Limb (tissue), 2 donors: ENCODE measurements around the gene HMX2.

Experiments used
- DNase-seq, 2 donors: peaks; one replicate each; pipeline ENCODE4 v3.0.0-alpha.2; 2016; ENCODE audit errors: extremely low spot score in 2 of 2

Gene HMX2, protein sequence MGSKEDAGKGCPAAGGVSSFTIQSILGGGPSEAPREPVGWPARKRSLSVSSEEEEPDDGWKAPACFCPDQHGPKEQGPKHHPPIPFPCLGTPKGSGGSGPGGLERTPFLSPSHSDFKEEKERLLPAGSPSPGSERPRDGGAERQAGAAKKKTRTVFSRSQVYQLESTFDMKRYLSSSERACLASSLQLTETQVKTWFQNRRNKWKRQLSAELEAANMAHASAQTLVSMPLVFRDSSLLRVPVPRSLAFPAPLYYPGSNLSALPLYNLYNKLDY

DNA sequence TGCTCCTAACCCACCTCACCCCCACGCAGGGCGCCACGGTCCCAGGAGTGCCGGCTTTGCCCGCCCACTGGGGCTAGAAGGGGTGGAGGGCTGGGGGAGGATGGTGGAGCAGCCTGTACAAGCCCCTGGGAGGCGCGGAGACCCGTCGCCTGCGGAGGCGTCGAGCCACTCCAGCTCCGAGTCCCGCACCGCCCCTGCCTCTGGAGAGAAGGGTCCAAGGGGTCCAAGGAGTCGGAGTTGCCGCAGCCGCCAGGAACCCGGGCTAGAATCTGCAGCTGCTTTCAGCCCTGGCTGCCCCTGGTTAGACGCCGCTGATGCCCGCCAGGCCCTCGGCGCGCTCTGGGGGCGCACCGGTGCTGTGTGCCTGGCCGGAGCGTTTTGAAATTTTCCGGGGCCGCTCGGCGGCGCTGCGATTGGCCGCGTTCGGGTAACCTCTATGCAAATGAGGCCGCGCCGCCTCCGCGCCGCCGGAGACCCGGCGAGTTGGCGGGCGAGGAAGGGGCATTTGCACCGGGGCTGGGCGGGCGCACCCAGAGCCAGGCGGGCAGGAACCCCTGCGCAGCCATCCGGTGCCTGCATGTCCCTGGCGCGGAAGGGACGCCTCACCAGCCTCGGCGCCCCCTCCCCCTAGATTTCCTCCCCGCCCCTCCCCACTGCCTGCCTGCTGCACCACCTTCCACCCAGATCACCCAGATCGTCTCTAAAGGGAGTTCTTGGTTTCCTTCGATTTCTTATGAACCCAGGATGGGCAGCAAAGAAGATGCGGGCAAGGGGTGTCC lies at the start of gene HMX2:
Gene HMX2, plus strand, starts transcription at position 502 of the 779 bp plus-strand sequence. Its CDS starts 243 bp downstream, at position 745.
- peak in 1 of 2 donors; percentile 28 for DNase-seq

DNA sequence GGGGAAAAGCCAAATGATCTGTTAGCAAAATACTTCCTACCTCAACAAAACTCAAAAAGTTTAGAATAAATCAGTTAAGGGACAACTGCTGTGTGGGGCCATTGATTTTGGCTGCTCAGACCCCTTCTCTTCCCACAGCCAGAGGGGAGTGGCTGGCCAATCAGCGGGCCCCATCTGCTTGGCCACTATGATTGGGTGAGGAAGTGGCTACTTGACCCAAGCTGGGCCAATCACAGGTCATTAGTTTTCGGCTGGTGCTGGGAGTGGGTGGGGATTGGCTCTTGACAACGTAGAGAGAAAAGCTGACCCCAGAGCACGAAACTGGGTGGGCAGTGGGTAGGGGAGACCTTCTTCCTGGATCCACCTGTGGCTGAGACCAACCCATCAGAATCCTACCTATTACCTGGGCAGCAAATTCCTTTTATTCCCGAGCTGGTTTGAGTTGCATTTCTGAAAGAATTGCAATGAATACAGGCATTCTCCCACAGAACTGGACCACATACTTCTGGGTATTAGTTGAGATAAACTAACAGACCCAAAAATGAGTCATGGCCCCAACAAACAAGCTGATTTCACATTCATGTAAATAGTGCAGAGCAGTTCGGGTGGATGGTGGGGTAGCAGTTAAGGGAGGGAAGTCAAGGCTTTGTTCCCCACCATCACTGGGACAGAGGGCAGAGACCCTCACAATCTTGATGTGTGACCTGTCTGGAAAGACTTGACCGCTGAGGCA lies 47.7 kb upstream of the HMX2 start:
- DNase-seq = no peak

DNA sequence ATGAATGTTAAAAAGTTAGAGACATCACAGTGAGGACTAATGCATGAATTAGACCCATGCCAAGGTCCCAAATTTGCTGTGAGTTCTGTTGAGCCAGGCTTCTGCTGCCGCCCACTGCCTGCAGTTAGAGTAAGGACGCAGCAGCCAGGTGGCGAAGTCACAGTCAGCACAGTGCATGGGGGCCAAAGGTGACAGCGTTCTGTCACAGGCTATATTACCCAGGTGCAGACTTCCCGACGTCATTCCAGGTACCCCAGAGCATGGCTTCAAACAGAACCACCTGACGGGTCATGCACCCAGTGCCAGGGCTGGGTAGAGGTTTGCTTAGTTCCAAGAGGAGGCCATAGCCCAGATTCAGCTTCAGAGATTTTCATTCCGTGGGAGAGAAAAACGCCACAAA lies 46.1 kb upstream of the HMX2 start:
- DNase-seq = no peak

DNA sequence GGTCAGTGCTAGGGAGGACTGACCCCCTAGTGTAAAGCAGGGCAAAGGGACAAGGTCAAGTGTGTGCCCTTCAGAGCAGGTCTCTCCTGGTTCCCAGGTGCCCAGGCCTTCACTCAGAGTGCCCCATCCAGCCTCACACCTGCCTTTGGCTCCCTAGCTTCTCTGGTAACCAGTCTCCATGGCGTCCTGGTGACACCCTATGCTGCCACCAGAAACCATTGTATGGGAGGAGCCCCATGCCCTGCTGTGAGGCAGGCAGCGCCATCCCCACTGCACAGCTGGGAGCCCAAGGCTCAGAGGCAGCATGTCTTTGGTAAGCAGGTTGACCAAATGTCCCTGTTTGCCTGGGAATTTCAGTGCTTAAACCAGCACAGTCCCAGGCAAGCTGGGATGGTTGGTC lies 45.3 kb upstream of the HMX2 start:
- DNase-seq = no peak

DNA sequence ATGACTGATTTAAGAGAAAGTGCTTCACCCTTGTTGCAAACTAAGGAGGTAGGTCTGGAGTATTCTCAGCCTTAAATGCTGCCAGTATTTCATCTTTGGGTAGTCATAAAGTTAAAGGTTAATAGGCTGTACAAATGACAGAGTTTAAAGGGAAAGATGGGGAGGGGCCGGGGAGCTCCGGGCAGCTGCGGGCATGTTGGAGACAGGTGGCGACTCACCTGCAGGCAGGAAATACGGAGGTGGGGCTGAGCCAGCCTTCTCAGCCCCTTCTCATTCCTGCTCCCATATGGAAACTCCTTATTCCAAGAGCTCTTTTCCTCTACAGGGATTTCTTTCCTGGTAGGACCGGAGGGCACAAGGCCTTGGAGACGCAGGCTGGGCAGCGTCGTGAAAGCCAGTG lies 44.0 kb upstream of the HMX2 start:
- DNase-seq = no peak

DNA sequence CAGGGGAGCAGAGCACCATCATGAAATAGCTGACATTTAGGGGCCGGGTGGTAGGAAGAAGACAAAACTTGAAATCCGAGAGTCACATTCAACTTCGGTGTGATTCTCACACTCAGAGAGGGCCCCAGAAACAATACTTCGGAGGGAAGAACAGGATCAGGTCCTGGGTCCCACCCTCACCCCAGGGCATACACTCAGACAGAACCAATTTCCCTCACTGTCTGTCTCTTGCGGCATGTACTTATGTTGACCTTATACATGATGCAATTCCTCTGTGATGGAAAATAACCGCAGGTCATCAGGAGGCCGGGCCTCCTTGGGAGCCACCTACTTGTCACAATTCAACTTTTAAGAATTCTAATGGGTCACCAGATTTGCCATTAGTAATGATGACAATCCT lies 38.5 kb upstream of the HMX2 start:
- no peak for DNase-seq

DNA sequence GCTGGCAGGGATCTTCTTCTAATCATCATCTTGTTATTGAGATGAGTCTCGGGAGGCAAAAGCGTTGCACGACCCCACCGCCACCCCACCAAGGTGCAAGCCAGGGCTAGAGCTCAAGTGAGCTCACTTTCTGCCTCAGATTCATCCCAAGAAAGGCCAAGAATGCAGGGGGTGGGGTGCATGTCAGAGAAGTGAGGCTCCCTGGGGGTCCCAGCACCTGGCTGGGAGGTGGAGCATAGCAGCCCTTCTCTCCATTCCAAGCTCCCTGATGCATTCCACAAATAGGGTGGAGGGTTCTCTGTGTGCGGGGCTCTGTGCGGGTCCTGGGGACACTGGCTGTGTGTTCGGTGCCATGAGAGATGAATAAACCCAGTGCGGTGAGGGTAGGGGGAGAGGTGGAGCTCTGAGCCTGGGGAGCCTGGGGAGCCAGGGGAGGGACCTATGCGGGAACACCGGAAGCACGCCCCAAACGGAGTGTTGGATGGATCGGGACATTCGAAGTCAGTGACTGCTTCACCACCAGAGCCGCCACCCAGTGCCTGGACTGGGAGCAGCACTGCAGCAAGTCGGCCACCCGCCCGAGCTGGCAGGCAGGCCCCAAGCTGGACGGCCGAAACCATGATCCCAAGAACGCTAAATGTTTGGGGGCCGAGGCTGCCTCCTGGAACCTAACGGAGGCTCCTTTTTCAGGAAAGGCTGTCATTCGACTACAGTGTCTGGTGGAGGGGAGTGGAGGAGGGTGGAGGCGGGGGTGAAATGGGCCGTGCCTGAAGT lies 30.1 kb upstream of the HMX2 start:
- DNase-seq = peak in 1 of 2 donors; percentile 38

DNA sequence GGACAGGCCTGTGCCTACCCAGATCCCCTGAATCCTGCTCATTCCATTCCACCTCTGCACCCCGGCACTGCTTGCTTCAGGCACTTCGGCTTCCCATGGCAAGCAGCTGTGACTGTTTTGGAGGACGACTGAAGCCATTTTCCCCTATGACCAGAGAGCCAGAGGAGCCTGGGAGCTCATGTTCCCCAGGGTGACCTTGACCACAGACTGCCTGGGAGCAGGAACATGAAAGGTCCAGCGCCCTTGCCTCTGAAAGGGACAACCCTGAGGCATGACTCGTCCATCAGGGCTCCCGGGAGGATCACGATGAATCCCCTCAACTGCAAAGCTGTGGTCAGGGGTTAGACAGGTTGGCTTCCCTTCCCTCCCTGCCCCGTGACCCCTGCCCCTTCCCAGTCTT lies 28.9 kb upstream of the HMX2 start:
- no peak for DNase-seq

DNA sequence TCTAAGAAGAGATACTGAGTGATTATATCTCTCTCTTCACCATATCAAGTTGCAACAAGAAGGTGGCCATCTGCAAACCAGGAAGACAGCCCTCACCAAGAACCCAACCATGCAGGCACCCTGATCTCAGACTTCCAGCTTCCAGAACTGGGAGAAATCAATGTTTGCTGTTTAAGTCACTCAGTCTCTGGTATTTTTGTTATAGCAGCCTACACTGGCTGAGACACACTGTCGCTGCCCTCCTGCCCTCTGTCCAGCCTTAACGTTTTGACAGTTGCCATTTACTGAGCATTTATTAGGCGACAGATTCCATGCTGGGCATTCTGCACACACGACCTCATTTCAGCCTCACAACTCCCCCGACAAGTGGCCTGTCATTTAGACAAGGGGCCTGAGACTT lies 21.7 kb upstream of the HMX2 start:
- no peak for DNase-seq

DNA sequence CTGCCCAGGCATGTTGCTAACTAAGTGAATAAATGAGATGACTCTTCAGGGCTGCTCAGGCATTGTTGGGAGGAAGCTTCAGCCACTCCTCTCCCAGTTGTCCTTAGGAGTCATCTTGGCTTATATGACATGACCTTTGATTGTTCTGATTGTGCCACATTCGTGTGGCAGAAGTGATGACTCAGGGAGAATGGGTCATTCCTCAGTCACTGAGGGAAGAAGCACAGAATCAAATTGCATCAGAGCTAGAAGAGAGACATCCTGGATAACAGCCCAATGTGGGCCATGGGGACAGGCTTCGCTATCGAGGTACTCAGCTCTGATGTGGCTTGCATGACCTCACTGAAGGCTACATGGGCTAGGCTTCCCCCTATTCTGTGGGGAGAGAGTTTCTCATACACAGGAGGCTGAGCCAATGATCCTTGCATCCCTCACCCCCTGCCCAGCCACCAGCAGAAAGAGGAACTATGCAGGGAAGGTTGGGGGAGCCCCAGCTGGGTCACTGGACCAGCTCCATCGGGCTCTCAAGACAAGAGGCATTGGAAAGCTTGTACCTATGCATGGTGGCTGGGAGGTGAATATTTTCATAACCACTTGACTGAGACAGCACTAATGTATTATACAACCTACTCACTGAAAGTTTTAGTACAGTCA lies 18.2 kb upstream of the HMX2 start:
- no peak for DNase-seq

DNA sequence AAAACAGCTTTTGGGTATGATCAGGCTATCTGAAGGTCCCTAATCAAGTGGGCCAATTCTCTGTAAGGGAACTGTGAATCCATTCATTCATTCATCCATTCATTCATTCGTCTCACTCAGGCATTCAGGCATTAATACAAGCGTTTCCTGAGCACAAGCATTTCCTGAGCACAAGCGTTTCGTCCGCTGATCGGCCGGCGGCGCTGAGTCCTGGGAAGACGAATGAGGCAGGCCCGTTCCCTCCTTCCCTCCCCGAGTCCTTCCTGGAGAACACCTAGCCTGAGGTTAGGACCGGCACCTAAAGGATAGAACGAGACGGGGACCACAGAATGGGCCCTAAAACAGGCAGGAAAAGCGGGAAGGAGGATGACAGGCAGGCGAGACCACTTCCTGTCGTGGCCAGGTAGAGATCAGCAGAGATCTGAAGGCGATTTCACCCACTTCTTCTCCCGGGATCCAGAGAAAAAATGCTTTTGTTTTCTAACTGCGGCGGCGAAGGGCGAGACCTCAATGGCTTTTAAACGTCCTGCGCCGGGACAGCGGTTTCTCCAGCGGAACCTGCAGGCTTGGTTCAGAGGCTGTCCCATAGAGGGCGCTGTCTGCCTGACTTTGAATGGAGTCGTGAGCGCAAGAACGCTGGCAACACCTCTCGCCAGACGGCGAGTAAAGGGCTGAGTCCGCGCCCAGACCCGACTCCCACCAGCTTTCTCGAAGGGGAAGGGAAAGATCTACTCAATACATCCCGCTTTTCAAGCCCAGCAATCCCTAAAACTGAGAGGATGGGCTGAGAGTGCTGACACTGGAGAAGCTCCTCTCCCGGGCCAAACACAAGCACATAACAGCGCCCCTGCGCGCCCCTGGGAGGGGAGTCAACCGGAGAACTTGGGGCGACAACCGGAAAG lies 15.1 kb upstream of the HMX2 start:
- DNase-seq = peak; percentile 84 to 91

DNA sequence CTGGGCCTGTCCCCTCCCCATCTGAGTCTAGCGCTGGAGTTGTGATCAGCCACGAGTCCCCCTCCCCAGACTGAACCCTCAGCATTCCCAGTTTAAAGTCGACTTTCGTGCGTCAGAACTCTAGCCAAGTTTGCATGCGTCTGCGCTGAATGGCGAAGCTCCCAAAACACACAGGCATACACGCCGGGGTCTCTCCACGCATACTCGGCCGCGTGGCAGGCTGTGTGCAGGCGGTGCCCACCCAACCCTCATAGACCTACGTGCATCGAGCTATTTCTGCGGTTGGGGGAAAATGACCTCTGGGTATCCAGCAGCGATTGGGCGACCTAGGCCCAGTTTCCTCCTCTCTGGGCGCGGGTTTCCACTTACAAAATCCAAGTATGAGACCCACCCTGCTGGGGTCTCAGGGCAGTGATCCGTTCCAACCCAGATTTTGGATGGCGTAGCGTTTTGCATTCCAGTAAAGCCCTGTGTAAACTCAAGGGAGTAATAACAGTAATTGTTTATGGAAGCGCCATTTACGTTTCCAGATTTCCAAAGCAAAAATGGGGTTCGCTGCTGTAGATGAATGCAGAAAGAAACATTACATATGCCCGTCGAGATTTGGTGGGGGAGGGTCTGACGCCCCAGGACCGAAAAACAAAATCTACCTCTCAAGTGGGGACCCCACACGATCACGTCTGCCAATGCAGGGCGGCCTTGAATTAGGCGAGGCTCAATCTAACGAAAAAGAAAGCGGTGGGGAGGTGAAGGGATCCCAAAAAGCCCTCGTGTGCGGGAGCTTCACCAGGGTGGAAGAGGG lies 14.2 kb upstream of the HMX2 start:
- peak in 1 of 2 donors; percentile 34 for DNase-seq

DNA sequence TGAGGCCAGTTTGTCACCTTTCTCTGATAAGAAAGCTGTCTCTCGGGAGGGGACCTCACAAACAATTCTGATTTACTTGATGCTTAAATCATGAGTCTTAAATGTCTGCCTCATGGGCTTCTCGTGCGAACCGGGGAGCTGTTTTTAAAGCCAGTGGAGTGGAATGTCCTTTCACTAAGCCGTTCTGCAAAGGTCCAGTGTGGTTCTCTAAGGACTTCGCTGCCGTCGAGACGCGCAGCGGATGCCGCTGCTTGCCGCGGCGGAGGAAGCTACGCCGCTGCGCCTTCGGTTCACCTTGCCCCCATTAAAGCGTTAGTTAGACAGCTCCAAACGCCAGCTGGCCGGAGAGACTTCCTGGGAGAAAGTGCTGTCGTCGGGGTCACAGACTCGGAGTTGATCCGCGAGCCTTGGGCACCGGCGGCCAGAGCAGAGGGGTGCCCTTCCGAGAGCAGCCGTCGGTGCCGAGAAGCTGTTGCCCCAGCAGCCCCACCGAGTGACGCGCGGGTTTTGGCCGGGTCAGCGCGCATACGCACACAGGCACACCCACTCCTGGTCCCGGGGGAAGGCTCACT lies 13.5 kb upstream of the HMX2 start:
- no peak for DNase-seq

DNA sequence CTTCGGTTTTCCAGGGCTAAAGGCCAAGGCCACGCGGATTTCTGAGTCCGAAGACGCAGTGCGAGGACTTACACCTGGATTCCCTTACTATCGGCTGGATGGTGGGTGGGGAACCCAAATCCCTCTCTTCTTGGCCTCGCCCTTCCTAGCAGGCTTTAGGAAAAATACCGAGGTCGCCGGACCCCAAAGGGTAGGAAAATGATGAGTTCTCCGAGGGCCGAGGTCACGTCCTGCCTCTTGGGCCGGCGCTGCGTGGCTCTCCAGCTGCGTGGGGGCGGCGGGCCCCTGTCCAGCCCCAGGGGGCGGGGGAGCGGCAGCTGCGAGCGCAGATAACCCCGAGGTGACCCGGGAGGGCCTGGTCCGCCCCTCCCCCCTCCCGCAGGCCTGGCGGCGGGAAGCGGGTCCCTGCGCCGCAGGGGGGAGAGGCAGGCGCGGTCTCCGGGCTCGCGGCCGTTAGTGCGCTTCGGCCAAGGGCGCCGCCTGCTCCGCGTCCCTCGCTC lies 13.0 kb upstream of the HMX2 start:
- DNase-seq = peak in 1 of 2 donors; percentile 56

DNA sequence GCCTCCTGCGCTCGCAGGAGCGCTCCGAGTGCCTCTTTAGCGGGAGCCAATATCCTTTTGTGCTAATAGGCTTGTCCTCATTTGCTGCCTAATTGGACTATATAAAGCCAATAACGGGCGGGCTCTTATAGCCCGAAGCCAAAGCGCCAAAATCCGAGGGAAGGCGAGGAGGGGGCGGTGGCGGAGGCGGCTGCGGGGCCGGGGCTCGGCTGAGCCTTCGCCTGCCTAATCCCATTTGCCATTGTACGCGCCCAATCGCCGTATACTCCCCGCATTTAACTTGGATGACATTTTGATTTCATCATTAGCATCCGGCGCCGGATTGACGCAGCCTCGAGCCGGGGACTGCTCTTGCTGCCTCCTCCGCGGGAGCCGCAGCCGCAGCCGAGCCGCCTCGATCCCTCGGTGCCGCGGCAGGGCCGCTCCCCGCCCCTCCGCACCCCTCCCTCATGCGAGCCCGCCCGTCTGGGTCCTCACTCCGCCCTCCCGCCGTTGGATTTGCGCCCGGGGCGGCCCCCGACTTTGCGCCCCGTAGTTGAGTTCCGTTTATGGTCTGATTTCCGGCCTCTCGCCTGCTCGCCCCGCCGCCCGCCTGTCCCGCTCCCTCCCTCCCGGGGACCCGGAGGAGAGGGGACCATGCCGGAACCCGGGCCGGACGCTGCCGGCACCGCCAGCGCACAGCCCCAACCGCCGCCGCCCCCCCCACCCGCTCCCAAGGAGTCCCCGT lies 12.4 kb upstream of the HMX2 start, which contains the start of gene HMX3:
Gene HMX3, plus strand, starts transcription at position 556 of the 727 bp plus-strand sequence. Its CDS starts 81 bp downstream, at position 637.
- DNase-seq = peak in 1 of 2 donors; percentile 67

DNA sequence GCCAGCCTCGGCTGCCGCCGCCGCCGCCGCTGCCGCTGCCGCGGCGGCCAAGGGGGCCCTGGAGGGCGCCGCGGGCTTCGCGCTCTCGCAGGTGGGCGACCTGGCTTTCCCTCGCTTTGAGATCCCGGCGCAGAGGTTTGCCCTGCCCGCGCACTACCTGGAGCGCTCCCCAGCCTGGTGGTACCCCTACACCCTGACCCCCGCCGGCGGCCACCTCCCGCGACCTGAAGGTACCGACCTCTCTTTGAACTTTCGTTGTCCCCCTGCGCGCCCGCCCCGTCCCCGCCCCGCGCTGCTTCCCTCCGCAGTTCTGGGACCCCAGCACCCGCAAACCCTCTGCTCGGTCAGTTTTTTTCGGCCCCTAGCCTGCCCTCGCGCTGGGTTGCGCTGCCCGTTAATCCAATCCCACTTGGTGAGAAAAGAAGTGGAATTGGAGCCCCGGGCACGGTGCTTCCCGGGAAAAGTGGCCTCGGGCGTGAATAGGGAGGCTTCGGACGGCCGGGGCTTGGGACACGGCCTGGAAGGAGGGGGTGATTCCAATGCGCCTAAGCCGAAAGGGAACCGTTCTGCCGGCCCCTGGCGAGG lies 11.6 kb upstream of the HMX2 start:
- DNase-seq = peak in 1 of 2 donors; percentile 43
